ENCODE data around the gene RAB32. TPM values are rescaled to one million over a fixed set of nuclear protein-coding genes. Genes with fewer than 3 reads are reported as not detected.
"Not testable (repeated sequence)": the region's sequence is repeated elsewhere in the genome, so short reads cannot be mapped to it uniquely, and the experiment has no call there.

The RAB32 gene
- total RNA-seq, 2 donors from 2014 or later = 54.6 to 68.0 TPM

- Histone ChIP-seq H3K9me3 (no peaks in the 10 kb centered on the region), H3K36me3 (peaks cover 6% of the 10 kb centered on the region), H3K27me3 (no peaks in the 10 kb centered on the region), H3K4me3 (no peak overlapping the region), H3K4me1 (no peaks in the 10 kb centered on the region), H3K9ac (ENCODE audit: low read depth in 2 of 2, low read length in 2 of 2) (no peak overlapping the region), H3K27ac (no peak overlapping the region)
- TF ChIP-seq CTCF (IDR thresholded peaks at IDR 0.05) = no peak
- intact Hi-C loops (cut with DNase I) = no loop called here
- DNase-seq = no peak
Measured at GRCh38 chr6:146553377-146554135, 9.9 kb downstream of the RAB32 start.

GRCh38 chr6:146560607-146561006 lies 17.0 kb downstream of the RAB32 start:
- H3K4me3 ChIP-seq = no peak overlapping the region
- no peak overlapping the region for H3K27ac ChIP-seq
- no peaks in the 10 kb centered on the region for H3K4me1 ChIP-seq
- H3K36me3 ChIP-seq = no peaks in the 10 kb centered on the region
- TF ChIP-seq CTCF (IDR thresholded peaks at IDR 0.05) = no peak
- H3K9ac ChIP-seq (ENCODE audit: low read depth in 2 of 2, low read length in 2 of 2) = no peak overlapping the region
- no peaks in the 10 kb centered on the region for H3K27me3 ChIP-seq
- no peak for DNase-seq
- no peaks in the 10 kb centered on the region for H3K9me3 ChIP-seq
- intact Hi-C loops (cut with DNase I) = no loop called here

- DNase-seq; H3K9ac ChIP-seq (ENCODE audit: low read depth in 2 of 2, low read length in 2 of 2); intact Hi-C loops (cut with DNase I); H3K27me3 ChIP-seq; H3K9me3 ChIP-seq; H3K4me3 ChIP-seq; H3K27ac ChIP-seq; H3K36me3 ChIP-seq; H3K4me1 ChIP-seq: not testable (repeated sequence)
Measured at GRCh38 chr6:146566661-146567060, 23.0 kb downstream of the RAB32 start.

- H3K27me3 ChIP-seq; intact Hi-C loops (cut with DNase I); H3K9me3 ChIP-seq; H3K4me1 ChIP-seq; H3K4me3 ChIP-seq; H3K36me3 ChIP-seq; DNase-seq; H3K27ac ChIP-seq; H3K9ac ChIP-seq (ENCODE audit: low read depth in 2 of 2, low read length in 2 of 2): not testable (repeated sequence)
Measured at GRCh38 chr6:146568619-146569018, 25.0 kb downstream of the RAB32 start.

GRCh38 chr6:146574211-146574610 lies 30.6 kb downstream of the RAB32 start:
- H3K9ac ChIP-seq (ENCODE audit: low read depth in 2 of 2, low read length in 2 of 2) = no peak overlapping the region

GRCh38 chr6:146578054-146578453 lies 34.4 kb downstream of the RAB32 start:
- intact Hi-C loops (cut with DNase I) = no loop called here
- Histone ChIP-seq H3K27me3 (no peaks in the 10 kb centered on the region), H3K27ac (no peak overlapping the region), H3K9ac (ENCODE audit: low read depth in 2 of 2, low read length in 2 of 2) (no peak overlapping the region), H3K4me1 (no peaks in the 10 kb centered on the region), H3K9me3 (no peaks in the 10 kb centered on the region), H3K36me3 (no peaks in the 10 kb centered on the region), H3K4me3 (no peak overlapping the region)
- no peak for DNase-seq
- TF ChIP-seq CTCF (IDR thresholded peaks at IDR 0.05) = no peak

More at GRCh38 chr6:146574211-146574610, 30.6 kb downstream of the RAB32 start:
- Histone ChIP-seq H3K27ac (no peak overlapping the region), H3K4me1 (no peaks in the 10 kb centered on the region), H3K36me3 (no peaks in the 10 kb centered on the region), H3K9me3 (no peaks in the 10 kb centered on the region), H3K4me3 (no peak overlapping the region), H3K27me3 (no peaks in the 10 kb centered on the region)
- intact Hi-C loops (cut with DNase I) = no loop called here
- no peak for TF ChIP-seq CTCF (IDR thresholded peaks at IDR 0.05)
- DNase-seq = no peak

All from colonic mucosa (tissue), 4 donors.